Body of pancreas (tissue), 4 donors: ENCODE measurements around the gene MED8.

ENCODE experiments used
- CTCF ChIP-seq, 7 experiments: fragments of 450-650 bp in 4 of 7; fragments of 200-600 bp in 3 of 7; sonication (generic) in 3 of 7; IDR thresholded peaks; one replicate each; pipeline ENCODE4 v1.5.1; 2016 to 2019; ENCODE audit warnings: antibody characterized with exemption in 7 of 7
- POLR2A ChIP-seq, 3 donors: fragments of 450-650 bp; IDR thresholded peaks; one replicate each; pipeline ENCODE4 v1.6.1; 2016; ENCODE audit warnings: antibody characterized with exemption in 3 of 3, mild to moderate bottlenecking in 2 of 3

- no peak for TF ChIP-seq POLR2A (IDR thresholded peaks at IDR 0.05)
- no peak for TF ChIP-seq CTCF (IDR thresholded peaks at IDR 0.05)
Measured at GRCh38 chr1:43339584-43340232, 49.9 kb downstream of the MED8 start.
